ENCODE measurements around the gene RASL10B.

The RASL10B gene

GRCh38 chr17:35765756-35766488, 34.5 kb downstream of the RASL10B start:
- DNase-seq (ENCODE audit: low read depth) = no peak

DNA sequence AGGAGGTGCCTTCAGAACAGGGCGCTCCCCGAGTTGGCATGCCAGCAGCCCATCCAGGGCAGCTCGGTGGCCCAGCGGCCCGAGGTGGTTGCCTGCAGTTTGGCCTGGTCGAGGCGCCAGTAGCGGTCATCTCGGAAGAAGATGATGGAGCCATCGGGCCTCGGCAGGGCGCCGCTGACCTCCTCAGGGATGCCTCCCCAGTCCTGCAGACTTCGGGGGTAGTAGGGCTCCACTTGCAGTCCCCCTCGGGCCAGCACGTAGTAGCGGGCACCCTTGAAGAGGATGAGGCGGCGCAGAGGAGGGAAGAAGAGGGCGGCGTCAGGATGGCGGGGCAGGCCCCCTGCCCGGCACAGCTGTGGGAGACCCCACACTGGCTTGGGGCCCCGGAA, 35.0 kb downstream of the RASL10B start:
- DNase-seq (ENCODE audit: low read depth) = no peak

GRCh38 chr17:35766903-35767510, 35.6 kb downstream of the RASL10B start:
- no peak for DNase-seq (ENCODE audit: low read depth)

- DNase-seq (ENCODE audit: low read depth) = no peak
Observed at GRCh38 chr17:35768797-35769196, 37.4 kb downstream of the RASL10B start.

- no peak for DNase-seq (ENCODE audit: low read depth)
Observed at GRCh38 chr17:35769895-35770486, 38.6 kb downstream of the RASL10B start.

GRCh38 chr17:35773129-35773528, 41.7 kb downstream of the RASL10B start:
- no peak for DNase-seq (ENCODE audit: low read depth)

GRCh38 chr17:35773679-35774425, 42.4 kb downstream of the RASL10B start:
- DNase-seq (ENCODE audit: low read depth) = no peak

GRCh38 chr17:35774499-35774898, 43.1 kb downstream of the RASL10B start:
- no peak for DNase-seq (ENCODE audit: low read depth)

DNA sequence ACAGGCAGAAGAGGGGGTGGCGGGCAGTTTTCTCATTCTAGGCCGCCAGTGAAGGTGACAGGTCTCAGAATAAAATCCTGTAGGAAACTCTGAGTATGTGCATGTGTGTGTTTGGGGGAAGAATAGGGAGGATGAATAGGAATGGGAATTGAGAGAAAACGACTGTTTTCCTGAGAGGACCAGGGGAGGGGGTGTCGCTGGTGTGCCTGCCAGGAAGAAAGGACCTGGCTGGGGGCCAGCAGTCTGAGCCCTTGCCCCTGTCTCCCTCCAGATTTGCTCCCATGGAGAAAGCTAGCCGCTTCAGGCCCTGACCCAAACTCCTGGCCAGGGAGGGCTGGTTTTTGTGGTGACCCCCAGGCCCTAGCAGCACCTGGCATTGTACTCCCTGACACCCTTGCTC, 43.6 kb downstream of the RASL10B start:
- DNase-seq (ENCODE audit: low read depth) = no peak

DNA sequence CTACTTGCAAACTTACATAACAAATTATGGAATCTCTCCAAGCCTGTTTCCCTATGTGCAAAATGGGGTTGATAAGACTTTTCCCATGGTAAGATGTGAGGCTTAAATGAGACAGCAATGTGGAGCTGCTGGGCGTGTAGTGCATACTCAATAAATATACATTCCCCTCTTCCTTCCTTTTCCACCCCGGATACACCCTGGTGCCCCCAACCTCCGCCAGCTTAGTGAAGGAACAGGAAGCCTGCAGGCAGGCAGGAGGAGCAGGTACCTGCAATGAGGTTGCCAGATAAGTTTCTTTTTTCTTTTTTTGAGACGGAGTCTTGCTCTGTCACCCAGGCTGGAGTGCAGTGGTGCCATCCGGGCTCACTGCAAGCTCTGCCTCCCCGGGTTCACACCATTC, 44.1 kb downstream of the RASL10B start:
- no peak for DNase-seq (ENCODE audit: low read depth)

GRCh38 chr17:35778641-35779196, 47.3 kb downstream of the RASL10B start:
- DNase-seq (ENCODE audit: low read depth) = no peak

GRCh38 chr17:35780950-35781349, 49.5 kb downstream of the RASL10B start:
- no peak for DNase-seq (ENCODE audit: low read depth)

DNA sequence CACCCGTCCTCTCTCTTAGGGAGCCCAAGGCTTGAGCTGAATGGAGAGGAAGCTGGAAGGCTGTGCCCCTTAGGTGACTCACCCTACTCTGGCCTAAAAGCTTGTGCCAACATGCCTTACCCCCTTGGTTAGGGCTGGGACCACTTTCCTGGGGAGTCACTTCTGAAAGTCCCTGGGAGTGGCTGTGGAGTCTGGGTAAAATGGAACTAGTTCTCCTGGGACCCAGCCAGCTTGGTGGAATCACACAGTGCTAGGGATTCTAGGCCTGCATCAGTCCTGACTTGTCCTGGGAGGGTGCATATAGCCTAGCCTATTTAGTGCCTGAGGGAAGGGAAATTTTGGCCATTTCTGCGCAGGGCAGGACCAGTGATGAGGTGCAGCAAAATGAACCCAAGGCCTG, 53.5 kb downstream of the RASL10B start:
- DNase-seq (ENCODE audit: low read depth) = no peak

DNA sequence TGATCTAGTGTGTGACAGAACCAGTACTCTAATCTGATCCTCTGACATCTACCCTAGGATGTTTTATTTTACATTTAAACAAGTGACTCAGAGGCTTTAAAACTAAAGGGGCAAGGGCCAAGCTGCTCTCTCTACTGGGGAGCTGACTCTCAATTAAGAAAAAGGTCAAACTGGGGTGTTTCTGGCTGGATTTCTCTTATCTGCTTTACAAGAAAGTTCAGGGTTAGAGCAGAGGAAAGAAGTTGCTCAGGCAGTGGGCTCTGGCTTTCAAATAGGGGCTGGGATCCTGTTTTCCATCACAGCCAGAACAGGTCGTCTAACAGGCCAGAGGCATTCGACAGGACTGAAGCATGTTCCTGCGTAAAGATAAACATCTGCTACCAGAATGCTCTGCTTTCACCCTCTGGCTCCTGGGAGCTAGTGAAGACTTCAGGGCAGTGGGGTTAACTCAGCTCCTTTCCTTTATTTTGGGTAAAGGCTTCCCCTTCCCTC, 55.5 kb downstream of the RASL10B start:
- no peak for DNase-seq (ENCODE audit: low read depth)

- no peak for DNase-seq (ENCODE audit: low read depth)
Observed at GRCh38 chr17:35788477-35789368, 57.3 kb downstream of the RASL10B start.

- DNase-seq (ENCODE audit: low read depth) = no peak
Observed at GRCh38 chr17:35790841-35791240, 59.4 kb downstream of the RASL10B start.

DNA sequence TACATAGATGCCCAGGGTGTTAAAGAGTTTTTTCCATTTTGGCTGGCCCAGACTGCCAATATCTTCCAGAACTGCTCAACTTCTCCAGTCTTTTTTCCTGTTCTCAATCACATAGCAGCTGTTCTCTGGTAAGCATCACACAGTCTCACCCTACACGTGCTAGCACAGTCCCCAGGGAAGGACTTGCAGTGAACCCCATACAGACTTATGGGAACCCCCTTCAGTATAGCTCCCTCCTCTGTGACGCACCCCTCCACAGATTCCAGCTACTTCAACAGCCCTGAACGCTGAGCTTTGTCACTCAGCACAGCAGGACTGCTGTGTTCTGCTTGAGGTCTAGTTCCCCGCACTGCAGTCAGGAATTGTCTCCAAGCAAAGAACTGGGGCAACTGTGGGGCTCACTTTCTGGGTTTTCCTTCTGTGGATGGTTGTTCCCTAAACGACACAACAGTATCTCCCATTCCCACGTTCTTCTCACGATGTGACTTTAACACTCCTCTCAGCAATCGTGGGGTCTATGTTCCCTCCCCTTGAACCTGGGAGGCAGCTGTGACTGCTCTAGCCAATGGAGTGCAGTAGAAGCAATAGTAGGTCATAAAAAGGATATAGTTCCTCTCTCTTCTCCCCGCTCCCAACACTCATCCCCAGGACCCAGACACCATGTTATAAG, 60.4 kb downstream of the RASL10B start:
- DNase-seq (ENCODE audit: low read depth) = no peak

Measured in HS-27A (cell line).